ENCODE measurements around the gene FAM120A. TPM values are rescaled to one million over a fixed set of nuclear protein-coding genes. Genes with fewer than 3 reads are reported as not detected.

FAM120A gene
- polyA plus RNA-seq, 1 donor from 2014 or later: 8.9 TPM

GRCh38 chr9:93458712-93459111 lies 7.2 kb downstream of the FAM120A start:
- no peak overlapping the region for H3K4me2 ChIP-seq (ENCODE audit: low read length)
- no peaks in the 10 kb centered on the region for H3F3A ChIP-seq (ENCODE audit: insufficient read depth, low read length, poor library complexity, severe bottlenecking)
- peaks cover 66% of the 10 kb centered on the region for H3K79me2 ChIP-seq (replicated peaks; ENCODE audit: insufficient read depth, low read length)
- TF ChIP-seq EP300 (conservative IDR thresholded peaks at IDR 0.05; ENCODE audit: poor library complexity, severe bottlenecking): no peak
- no peak for TF ChIP-seq MXI1 (conservative IDR thresholded peaks at IDR 0.05; ENCODE audit: poor library complexity, severe bottlenecking)
- no peak for TF ChIP-seq EZH2 (IDR thresholded peaks at IDR 0.05; ENCODE audit: borderline replicate concordance, insufficient read depth, low read length, poor library complexity, severe bottlenecking)
- TF ChIP-seq REST (IDR thresholded peaks at IDR 0.05; ENCODE audit: borderline replicate concordance): no peak
- no peak for TF ChIP-seq POLR2AphosphoS5 (IDR thresholded peaks at IDR 0.05)
- TF ChIP-seq RAD21 (conservative IDR thresholded peaks at IDR 0.05): no peak
- no peak for TF ChIP-seq SMC3 (conservative IDR thresholded peaks at IDR 0.05; ENCODE audit: poor library complexity)
- no peak for TF ChIP-seq TAF1 (IDR thresholded peaks at IDR 0.05; ENCODE audit: low read depth)
- H2AFZ ChIP-seq (ENCODE audit: low read depth, low read length): no peak overlapping the region
- H3K9me2 ChIP-seq (ENCODE audit: insufficient read depth, low read length): no peaks in the 10 kb centered on the region
- no peaks in the 10 kb centered on the region for H4K20me1 ChIP-seq (ENCODE audit: insufficient read depth)
- no peaks in the 10 kb centered on the region for H3K9me3 ChIP-seq (ENCODE audit: low read length)
- no peak overlapping the region for H3K4me3 ChIP-seq (ENCODE audit: low read length)
- no peaks in the 10 kb centered on the region for H3K36me3 ChIP-seq (ENCODE audit: insufficient read depth, low read length)
- H3K27ac ChIP-seq (ENCODE audit: low read length): no peak overlapping the region
- H3K27me3 ChIP-seq (ENCODE audit: insufficient read depth, low read depth, low read length): no peaks in the 10 kb centered on the region
- no peak overlapping the region for H3K9ac ChIP-seq (ENCODE audit: low read length)

- Histone ChIP-seq H3K36me3 (ENCODE audit: insufficient read depth, low read length) (no peaks in the 10 kb centered on the region), H3K79me2 (replicated peaks; ENCODE audit: insufficient read depth, low read length) (peaks cover 63% of the 10 kb centered on the region), H3F3A (ENCODE audit: insufficient read depth, low read length, poor library complexity, severe bottlenecking) (no peaks in the 10 kb centered on the region), H3K9me2 (ENCODE audit: insufficient read depth, low read length) (no peaks in the 10 kb centered on the region), H3K9ac (ENCODE audit: low read length) (no peak overlapping the region), H4K20me1 (ENCODE audit: insufficient read depth) (no peaks in the 10 kb centered on the region), H3K4me2 (ENCODE audit: low read length) (no peak overlapping the region), H3K4me3 (ENCODE audit: low read length) (no peak overlapping the region), H3K27ac (ENCODE audit: low read length) (no peak overlapping the region), H2AFZ (ENCODE audit: low read depth, low read length) (no peak overlapping the region), H3K9me3 (ENCODE audit: low read length) (no peaks in the 10 kb centered on the region), H3K27me3 (ENCODE audit: insufficient read depth, low read depth, low read length) (no peaks in the 10 kb centered on the region)
- no peak for TF ChIP-seq CTCF (IDR thresholded peaks at IDR 0.05; ENCODE audit: poor library complexity, severe bottlenecking)
- TF ChIP-seq REST (IDR thresholded peaks at IDR 0.05; ENCODE audit: borderline replicate concordance): no peak
Observed at GRCh38 chr9:93459432-93459847, 8.0 kb downstream of the FAM120A start.

All from neural cell (in vitro differentiated cells).